HG03159 (cell line): ENCODE results near the gene HLCS.

ENCODE experiments used
- ATAC-seq: cut with Tn5 transposase; IDR thresholded peaks from one replicate; pipeline ENCODE4 v1.9.1; 2021; ENCODE audit warnings: mild to moderate bottlenecking, moderate library complexity; ENCODE audit not compliant: unreplicated experiment

Gene HLCS

DNA sequence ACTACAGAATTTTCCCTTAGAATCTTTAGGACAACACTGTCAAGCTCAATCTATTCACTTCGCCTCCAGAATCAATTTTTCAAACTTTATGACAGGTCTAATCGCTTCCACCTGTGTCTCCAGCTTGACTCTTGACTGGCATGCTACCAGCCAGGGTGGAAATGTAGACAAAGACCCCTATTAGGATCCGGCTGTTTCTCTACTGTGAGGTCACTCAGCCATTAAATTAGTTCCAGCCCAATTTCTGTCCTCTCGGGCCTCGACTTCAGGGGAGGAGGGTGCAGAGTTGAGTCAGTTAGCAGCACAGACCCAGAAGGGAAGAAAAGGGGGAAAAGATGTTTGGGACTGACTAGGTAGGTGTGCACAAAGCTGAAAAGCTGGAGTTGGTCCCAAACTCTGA lies 78.5 kb downstream of the HLCS start:
- ATAC-seq: no peak

DNA sequence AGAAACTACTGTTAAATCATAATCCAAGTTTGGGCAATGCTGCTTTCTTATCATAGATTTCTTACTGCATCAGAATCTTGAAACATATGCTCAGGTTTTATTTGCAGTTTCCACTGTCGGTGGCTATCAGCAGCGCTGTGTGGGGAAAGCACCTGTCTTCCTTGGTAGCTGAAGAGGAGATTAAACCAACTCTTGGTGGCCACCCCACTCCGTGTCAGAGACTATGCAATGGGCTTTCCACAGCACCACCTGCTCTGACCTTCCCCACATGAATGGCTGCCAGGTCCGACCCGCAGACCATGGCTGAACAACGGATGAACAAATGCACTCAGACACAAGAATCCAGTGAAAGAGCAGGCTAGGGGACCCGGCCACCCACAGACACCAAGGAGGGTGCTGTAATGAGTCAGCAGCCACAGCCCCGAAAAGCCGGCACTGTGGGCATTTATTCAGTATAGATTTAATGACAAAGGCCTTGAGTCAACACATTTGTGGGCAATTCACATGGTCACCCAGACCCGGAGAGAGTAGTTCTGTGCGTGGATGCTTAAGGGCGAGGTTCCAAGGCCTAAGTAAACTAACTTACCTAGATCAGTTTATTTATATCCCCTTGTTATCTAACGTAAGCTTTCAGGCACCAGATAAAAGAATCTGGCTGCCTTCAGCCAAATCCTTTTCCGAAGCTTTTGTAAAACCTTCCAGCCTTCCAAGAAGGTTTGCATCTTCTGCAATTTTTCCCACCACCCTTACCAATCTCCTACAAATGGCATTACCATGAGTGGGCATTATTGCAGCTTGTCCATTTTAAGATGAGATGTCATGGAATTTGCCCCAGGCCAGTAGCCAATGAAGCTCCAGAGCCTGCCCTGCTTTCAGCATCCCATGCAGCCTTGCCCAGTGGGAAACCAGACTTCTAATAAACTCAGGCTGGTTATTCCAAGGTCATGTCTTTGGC lies 82.7 kb downstream of the HLCS start:
- ATAC-seq: no peak

- ATAC-seq: no peak
These were observed 83.7 kb downstream of the HLCS start for GRCh38 chr21:36882776-36883175.

DNA sequence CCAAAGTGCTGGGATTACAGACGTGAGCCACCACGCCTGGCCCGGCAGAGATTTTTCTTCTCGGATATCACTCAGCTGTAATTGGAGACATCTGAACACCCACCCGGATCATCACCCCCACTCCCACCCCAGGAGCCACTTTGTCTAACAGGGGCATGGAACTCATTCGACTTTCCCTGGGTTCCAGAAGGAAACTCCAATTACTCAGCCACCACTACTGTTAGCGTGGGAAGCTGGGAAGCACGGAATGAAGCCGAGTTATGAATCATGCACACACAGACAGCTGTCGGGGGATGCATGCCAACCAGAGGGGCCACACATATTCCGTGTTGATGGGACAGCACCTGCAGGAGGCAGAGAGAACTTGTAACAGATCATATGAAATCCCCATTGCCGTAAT lies 85.2 kb downstream of the HLCS start:
- no peak for ATAC-seq

DNA sequence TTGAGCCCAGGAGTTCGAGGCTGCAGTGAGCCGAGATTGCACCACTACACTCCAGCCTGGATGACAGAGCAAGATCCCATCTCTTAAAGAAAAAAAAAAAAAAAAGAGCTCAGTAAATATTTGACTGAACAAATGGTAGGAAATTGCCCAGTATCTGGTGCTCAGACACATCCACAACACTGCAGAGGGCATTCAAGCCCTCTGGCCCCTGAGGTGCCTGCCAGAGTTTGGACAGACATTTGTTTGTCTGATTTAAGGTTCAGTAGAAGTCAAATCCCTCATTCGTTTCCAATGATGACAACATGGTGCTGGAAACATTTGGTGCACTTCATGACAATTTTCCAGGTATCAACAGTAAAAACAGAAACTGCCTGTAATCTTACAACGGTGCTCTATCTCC lies 86.6 kb downstream of the HLCS start:
- no peak for ATAC-seq

DNA sequence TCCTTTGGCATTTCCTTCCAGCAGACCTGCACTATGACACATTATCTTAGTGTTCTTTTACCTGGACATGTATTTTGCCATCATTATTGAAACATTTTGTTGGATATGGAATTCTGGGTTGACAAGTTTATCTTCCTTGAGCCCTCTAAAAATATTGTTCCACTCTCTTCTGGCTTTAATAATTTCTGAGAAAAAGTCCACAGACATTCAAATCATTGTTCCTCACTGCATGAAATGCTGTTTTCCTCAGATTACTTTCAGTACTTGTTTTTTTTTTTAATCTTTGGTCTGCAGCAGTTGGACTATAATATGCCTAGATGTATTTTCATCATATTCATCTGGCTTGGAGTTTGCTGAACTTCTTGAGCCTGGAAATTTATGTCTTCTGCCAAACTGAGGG lies 88.7 kb downstream of the HLCS start:
- ATAC-seq: no peak

GRCh38 chr21:36874665-36875064 lies 91.8 kb downstream of the HLCS start:
- no peak for ATAC-seq

DNA sequence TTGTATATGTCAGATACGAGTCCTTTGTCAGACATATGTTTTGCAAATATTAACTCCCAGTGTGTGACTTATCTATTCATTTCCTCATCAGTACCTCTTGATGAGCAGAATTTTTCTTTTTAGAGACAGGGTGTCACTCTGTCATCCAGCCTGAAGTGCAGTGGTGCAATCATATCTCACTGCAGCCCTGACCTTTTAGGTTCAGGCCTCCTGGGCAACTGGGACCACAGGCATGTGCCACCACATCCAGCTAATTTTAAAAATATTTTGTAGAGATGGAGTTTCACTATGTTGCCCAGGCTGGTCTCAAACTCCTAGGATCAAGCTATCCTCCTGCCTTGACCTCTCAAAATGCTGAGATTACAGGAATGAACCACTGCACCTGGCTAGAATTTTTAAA lies 93.0 kb downstream of the HLCS start:
- ATAC-seq: no peak

DNA sequence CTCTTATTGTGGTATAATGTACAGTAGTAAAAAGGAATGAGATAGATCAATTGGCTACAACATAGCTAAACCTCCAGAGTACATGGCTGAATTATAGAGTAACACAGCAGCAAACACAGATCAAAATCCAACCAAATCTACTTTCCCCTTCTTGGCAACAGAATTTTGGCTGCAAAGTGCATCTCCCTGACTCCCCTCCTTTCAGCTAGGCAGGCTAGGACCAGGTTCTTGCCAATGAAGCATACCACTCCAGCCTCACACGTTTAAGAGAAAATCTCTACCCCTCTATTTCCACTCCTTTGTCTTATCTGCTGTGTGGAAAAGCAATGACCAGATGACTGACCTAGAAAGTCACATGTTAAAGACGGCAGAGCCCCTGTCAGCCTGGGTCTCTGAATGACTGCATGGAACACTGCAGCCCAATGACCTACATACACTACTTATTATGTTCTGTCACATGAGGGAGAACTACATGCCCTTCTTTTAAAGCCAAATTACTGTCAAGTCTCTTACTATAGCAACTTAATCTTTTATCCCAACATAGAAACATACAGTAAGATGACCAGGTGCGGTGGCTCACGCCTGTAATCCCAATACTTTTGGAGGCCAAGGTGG lies 99.1 kb downstream of the HLCS start:
- no peak for ATAC-seq

DNA sequence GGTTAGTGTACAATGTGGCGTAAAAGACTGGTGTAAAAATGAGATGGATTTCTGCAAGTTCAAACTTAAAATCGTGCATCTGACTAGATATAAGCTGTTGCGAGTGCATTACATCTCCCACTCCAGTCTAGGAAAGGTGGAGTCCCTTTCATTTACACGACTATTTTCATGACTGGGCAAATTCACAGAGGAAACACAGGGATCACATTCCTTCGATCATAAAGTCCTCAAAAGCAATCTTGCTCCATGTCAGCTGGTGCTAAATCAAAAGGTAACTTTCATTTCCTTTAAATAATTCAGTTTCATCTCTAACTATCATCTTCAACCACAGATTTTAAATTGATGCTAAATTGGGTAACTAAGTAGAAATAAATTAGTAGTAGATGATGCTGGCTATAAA lies 100.0 kb downstream of the HLCS start:
- ATAC-seq: no peak

DNA sequence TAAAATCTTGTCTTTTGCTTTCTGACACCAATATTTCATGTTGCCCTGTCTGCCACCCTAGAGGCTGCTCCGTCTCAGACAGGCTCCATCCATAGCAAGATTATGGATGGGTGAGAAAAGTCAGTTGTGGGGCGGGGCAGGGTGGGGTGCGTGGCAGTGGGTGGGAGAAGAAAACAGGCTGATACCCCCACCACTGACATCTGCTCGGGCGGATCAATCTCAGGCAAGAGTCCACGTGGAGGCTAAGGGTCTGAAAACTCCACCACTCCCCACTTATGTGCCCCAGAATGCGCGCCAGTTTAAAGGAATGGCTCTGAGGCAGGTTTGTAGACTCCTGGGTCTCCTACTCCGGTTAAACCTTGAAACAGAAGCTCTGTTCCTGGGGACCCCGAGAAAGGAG lies 101.5 kb downstream of the HLCS start:
- ATAC-seq: no peak

DNA sequence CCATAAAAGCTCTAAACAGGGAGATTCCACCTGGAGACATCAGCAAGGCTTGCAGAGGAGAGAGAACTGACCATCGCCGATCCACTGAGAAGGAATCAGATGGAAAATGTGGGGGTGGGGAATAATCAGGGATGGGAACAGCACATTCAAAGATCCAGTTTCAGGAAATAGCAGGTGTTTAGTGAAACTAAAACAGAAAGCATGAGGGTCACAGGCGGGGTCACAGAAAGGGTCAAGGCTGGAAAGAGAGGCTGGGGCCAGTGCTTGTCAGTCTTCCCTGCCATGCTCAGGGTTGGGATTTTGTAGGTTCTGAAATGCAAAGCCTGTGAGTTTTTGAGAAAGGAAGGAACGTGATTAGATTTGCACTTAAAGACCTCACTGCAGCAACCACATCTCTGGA lies 103.2 kb downstream of the HLCS start:
- ATAC-seq: no peak

DNA sequence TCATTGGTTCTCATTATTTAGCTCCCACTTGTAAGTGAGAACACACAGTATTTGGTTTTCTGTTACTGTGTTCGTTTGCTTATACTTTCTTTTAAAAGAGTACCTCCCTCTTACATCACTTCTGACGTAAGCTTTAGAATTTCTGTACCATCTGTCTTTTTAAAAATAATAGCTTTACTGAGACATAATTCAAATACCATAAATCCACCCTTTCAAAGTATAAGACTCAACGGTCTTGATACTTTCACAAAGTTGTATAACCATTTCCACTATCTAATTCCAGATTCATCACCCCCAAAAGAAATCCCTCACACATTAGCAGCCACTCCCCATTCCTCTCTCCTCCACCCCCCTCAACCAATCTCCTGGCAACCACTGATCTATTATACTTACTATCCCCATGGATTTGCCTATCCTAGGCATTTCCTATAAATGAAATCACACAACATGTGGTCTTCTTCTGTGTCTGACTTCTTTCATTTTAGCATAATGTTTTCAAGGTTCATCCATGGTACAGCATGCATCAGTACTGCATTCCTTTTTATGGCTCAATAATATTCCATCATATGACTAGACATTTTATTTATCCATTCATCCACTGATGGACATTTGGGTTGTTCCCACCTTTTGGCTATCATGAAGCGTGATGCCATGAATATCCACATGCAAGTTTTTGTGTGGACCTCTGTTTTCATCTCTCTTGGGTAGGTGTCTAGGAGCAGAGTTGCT lies 104.7 kb downstream of the HLCS start:
- ATAC-seq: no peak

DNA sequence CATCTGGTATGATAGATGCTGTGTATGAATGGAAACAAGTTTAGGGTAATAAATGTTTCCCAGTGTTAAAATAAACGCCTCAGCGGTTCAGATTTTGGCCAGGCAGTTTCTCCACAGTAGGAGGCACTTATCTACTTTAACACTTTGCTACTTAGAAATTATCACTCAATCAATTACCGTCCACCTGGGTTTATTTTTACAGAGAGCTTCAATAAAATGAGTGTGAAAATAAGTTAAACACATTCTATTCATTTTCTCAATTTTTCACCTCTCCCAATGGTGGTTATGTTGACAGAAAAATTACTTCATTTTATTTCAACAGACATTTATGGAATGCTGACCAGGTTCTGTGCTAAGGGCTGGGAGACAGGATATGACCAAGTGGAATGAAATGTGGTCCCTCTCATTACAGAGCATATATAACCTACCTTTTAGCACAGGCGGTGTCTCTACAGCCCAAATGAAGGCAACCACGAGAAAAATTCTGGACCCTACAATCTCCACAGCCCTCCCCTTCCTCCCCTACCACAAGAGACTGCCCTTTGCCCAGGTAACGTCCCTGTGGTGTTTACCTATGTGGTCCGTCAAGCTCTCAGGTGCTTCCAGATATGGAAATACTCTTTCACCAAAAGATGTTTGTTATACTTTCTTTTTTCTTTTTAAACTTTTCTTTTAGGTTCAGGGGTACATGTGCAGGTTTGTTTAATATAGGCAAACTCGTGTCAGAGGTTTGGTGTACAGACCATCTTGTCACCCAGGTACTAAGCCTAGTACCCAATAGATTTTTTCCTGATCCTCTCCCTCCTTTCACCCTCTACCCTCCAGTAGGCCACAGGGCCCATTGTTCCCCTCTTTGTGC lies 105.5 kb downstream of the HLCS start:
- ATAC-seq: no peak

DNA sequence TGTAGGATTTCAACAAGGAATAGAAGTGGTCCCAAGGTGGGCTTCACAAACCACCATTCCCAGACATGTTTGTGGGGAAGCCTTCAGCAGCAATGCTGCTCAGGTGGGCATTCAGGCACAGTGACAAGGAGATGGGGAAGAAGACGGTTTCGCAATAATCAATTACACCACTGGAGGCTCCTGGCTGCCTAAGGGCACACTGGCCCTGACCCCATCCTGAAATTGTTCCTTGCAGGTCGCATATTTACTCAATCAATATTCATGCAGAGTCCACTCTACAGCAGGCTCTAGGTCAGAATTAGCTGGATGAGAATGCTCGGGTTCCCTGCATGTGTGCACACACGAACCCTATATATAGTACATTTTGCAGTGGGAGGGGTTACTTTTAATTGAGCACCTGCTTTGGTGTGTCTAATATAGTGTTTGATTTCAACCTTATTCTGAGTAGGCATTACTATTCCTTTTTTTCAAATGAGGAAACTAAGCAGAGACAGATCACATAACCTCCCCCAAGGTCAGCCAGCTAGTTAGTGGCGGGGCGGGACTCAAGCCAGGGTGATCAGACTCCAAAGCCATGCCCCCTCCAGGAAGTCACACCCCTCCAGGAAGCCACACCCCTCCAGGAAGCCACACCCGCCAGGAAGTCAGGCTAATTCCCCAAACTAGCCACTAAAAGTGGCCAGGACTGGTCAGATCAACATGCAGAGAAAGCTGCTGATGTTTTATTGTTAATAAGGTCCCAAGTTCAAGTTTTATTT lies 106.5 kb downstream of the HLCS start:
- ATAC-seq: no peak

DNA sequence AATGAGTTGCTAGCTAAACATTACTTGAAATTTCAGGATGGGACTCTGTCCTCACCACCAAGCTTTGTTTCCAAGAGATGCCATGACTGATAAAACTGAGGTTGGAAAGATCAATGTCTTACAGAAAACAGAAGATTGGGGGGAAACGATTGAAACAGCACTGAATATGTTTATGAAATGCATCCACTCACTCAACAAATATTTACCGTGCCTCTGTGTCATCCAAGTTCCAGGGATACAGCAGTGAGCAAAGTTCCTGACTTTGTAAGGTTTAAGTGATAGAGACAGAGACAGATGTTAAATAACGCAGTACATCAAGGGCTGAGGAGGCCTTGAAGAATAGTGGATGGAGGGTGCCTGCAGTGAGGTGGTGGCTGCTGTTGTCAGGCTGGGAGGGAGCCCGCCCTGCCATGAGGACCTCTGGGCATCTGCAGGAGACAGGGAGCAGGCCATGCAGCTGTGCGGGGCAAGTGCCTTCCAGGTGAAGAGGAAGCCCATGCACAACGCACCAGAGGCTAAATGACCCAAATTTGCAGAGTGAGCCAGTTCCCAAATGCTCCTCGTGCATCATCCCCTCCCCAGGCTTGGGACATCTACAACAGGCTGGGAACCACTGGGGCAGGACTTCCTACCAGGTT lies 108.0 kb downstream of the HLCS start:
- no peak for ATAC-seq

- ATAC-seq: no peak
These were observed 109.8 kb downstream of the HLCS start for GRCh38 chr21:36856643-36857042.

- no peak for ATAC-seq
These were observed 112.1 kb downstream of the HLCS start for GRCh38 chr21:36854391-36854790.

- no peak for ATAC-seq
These were observed 113.6 kb downstream of the HLCS start for GRCh38 chr21:36852864-36853263.

DNA sequence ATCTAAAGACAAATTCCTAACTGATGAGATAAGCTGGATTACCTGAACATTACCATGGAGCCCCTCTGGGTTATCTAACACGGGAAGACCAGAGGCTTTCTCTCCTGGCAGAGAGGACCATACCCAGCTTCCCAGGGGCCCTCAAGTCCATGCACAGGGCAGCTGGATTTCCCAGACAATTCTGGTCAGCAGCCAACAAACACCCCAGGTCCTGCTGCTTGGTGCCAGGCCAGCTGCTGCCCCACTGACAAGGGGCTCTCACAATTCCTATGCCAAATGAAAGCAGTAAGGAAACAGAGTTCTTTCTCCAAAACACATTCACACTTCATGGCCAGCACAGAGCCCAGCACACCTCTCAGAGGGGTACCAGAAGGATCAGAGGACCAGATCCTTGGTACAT lies 114.2 kb downstream of the HLCS start:
- no peak for ATAC-seq
